ENCODE results near the gene PCCA.
A peak's percentile ranks its signal among the peaks of the same experiment; 100 is the strongest.
"Not testable (repeated sequence)": the region's sequence is repeated elsewhere in the genome, so short reads cannot be mapped to it uniquely, and the experiment has no call there.

The PCCA gene

DNA sequence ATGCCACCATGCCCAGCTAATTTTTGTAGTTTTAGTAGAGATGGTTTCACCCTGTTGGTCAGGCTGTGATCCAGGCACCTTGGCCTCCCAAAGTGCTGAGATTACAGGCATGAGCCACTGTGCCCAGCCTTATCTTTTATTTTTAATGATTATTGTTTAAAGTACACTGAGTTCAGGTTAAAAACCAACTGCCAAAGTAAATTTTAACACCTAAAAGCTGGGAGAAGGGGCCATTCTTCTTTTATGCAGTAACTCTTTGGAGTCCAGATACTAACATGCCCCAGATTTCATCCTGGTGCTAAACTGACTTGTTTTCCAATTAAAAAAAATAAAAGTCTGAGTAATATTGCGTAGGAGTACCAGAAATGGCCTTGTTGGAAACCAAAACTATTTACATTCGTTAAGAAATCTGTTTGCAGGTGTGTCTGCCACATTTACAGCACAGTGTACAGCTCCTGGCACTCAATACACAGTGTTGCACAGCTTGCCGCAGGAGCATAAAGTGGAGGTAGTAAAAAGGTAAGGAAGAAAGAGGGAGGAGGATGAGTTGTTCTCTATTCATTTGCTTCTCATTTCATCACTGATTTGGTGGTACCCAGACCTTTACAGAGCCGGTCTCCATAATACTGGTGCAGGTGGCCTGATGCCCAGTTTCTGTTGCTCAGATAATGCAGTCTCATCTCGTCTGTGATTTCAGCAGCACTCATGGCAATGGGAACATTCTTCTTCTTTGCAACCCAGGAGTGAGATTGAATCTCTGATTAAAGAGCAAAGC lies 108.9 kb downstream of the PCCA start:
- DNase-seq, result no peak

GRCh38 chr13:100203696-100204367 lies 114.9 kb downstream of the PCCA start:
- peak; percentile 74 for DNase-seq

DNA sequence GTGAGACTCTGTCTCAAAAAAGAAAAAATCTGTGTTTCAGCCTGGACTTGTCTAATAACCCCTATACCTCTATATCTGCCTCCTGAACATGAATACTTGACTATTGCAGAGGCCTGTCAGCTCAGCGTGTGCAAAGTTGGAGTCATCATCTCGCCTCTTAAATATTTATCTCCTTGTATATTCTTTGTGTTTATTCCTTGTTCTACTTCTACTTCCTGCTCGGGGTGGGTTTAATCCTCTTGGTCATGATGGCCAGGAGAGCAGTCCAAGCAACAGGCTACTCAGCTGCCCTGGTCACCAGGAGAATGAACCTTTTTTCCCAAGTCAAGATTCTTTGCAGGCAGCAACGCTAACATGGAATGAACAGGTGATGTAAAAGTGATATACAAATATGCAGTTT lies 119.1 kb downstream of the PCCA start:
- no peak for DNase-seq

DNA sequence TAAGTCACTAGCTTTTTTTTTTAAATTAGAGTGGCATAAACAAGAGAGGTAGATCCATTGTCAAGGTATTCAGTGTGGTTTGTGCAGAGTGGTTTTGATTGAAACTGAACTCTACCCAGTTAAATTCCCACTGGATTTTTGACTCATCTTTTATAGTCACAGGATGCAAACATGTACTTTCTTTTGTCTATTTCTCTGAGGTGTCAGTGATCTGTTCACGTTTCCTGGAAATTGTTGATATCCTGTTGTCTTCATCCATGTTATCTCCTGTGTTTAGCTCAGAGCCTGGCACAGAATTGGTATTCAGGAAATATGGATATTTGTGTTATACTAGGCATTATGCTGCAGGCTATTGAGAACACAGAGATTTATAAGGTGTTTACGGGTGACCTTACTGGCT lies 119.7 kb downstream of the PCCA start:
- no peak for DNase-seq

DNA sequence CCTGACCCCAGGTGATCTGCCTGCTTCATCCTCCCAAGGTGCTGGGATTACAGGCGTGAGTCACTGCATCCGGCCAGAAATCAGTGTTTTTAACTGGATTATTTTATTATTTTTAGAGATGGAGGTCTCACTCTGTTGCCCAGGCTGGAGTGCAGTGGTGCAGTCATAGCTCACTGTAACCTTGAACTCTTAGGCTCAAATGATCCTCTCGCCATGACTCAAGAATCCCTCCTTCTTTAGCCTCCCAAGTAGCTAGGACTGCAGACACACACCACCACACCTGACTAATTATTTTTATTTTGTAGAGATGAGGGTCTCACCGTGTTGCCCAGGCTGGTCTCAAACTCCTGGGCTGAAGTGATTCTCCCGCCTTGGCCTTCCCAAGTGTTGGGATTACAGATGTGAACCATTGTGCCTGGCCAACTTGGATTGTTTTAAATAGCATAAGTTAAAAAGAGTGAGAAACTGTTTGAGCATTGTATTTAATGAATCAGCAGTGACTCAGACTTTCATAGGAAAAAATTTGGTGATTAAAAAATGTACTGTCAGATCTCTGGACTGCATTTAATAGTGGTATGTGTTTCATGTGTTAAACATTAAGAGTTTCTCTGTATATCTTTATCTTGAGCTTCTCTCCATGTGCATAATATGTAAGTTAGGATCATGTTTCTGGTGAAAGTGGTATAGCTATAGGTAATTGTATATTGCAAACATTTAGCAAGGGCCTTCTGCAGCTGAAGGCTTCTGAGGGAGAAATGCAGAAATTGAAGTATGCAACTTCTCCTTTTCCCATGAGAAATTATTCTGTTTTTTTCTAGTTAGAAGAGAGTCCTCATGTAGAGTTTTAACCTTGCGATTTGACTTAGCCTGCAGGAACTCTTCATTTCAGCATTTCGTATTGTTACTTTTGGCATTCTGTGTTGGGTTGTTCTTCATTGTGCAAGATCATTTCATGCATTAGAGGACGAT lies 121.2 kb downstream of the PCCA start:
- peak; percentile 75 for DNase-seq

DNA sequence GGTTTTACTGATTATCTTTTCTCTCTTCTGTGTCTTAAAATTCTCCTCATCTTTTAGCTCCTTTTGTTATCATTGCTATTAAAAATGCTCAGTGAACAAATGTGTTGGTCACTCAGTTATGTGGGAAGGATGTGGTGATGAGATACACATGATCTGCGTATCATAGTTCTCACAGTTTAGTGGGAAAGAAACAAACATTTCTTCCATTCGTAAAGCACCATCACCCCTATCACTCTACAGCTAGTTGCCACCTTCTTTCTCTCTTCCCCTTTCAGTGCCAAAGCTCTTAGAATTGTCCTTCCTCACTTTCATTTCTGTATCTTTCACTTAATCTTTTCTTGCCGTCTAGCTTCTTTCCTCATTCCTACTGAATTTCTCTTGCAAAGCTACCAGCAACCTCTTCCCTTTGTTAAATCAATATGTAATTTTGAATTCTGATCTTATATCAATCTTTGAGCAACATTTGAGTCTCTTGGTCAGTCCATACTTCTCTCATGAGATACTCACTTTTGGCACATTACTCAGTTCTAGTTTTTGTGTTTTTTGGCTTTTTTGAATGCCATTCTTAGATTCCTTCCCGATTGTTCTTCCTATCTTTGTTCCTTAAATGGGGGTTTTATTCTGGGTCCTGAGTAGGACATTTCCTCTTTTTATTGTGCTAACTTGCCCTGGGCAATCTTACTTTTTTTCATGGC lies 122.3 kb downstream of the PCCA start:
- peak; percentile 46 for DNase-seq

DNA sequence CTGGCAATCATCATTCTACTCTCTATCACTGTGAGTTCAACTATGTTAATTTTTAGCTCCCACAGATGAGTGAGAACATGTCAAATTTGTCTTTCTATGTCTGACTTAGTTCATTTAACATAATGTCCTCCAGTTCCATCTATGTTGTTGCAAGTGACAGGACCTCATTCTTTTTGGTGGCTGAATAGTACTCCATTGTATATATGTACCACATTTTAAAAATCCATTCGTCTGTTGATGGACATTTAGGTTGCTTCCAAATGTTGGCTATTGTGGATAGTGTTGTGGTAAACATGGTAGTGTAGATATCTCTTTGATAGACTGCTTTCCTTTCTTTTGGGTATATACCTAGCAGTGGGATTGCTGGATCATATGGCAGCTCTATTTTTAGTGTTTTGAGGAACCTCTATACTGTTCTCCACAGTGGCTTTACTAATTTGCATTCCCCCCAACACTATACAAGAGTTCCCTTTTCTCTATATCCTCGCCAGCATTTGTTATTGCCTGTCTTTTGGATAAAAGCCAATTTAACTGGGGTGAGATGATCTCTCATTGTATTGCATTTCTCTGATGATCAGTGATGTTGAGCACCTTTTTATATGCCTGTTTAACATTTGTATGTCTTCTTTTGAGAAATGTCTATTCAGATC lies 124.1 kb downstream of the PCCA start:
- DNase-seq, result no peak

GRCh38 chr13:100213576-100213975 lies 124.7 kb downstream of the PCCA start:
- peak; percentile 22 for DNase-seq

DNA sequence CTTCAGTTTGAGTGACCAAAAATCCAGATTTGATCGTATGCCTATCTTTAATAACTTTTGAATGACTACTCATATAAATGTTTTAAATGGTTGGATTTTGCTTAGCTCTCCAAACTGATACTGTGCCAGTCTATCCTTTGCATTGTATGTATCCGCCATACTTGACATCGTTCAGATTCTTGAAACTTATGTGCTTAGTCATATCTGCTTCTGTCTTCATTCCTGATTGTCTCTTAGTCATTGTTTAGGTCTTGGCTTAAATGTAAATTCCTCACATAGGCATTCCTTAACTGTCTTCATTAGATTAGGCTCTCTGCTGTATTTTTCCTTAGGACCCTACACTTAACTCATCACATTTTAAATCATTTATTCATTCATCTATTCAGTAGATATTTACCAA lies 126.0 kb downstream of the PCCA start:
- DNase-seq, result peak; percentile 90

DNA sequence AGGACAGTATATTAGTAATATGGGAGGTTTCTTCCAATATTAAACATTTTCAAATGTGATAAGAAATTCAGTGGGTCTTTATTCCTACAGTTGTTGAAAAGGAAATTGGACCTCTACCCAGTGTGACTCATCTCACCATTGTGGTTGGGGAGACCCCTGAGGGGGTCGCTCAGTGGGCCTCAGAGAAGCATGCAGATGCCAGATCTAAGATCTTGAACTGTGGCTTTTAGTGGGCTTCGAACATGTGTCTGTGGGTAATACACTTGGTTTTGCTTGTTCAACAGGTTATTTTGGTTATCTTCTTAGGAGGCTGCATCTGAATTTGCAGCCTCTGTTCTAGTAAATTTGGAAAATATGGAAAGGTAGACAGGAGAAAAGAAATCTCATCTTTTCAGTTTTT lies 132.3 kb downstream of the PCCA start:
- DNase-seq, result no peak

- DNase-seq, result not testable (repeated sequence)
Measured at GRCh38 chr13:100223966-100224530, 135.2 kb downstream of the PCCA start.

GRCh38 chr13:100229603-100230002 lies 140.7 kb downstream of the PCCA start:
- no peak for DNase-seq

DNA sequence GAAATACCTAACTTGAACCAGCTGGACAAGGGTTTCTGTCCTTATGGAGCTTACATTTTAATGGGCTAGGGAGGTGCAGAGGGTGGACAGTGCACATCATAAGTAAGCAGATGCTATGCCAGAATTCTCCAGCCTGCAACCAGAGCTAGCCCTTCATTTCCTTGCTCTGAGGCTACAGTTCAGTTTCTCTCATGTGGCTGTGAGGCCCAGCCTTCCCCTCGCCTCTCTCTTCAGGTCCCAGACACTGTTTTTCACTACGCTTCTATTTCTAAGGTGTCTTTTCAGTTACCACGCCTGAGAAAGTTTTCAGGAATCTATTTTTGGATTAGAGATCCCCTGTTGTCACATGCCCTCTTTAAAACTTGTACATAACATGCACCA lies 141.9 kb downstream of the PCCA start:
- DNase-seq, result no peak

GRCh38 chr13:100231176-100231575 lies 142.3 kb downstream of the PCCA start:
- no peak for DNase-seq

GRCh38 chr13:100234006-100234405 lies 145.1 kb downstream of the PCCA start:
- DNase-seq, result no peak

DNA sequence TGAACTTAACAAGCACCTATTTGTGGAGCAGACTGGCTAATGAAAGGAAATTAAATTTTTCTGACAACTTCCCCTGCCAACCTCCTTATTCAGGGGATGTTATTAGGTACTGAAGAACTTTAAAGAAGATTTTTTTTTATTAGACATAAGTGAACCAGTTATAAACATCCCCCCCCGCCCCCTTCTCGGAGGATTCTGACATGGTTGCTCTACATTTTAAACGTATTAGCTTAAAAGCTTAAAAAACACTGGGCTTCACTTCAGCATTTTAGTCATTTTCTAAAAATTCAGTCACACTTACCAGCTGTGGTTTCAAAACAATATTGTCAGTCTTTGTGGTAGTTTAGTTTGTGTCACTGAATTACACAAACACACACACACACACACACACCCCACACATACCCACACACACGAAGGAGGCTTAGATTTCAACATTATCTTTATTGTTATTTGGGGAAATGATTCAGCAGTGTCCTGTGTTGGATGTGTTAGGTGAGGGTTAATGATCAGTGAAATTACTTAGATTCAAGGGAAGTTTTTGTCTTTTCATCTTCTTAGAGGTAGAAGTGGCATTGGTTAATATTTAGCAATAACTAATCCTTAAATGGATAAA lies 145.7 kb downstream of the PCCA start:
- DNase-seq, result peak; percentile 12

DNA sequence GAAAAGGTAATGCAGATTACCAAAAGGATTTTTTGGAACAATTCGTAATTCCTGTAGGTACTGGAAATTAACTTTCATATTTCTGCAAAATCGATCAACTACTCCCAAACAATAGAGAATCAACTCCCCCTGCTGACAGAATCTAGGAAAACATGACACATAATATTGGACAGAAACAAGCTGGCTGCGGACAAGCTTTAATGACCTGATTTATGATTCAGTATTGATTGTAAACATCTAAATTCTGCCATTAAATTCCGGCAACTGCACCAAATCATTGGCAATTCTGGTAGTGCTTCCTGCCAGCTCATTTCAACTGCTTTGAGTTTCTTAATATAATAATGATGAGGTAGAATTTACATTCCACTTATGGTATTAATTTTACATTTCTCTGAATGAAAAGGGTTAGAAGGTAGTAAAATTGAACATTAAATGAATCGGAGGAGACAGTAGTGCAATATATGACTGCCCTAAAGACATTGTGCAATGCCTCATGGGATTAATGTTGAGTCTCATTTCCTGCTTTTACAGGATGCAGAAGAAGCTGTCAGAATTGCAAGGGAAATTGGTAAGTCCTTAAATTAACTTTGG lies 146.5 kb downstream of the PCCA start:
- peak; percentile 57 for DNase-seq

- no peak for DNase-seq
Measured at GRCh38 chr13:100240109-100240779, 151.4 kb downstream of the PCCA start.

GRCh38 chr13:100244431-100244830 lies 155.5 kb downstream of the PCCA start:
- no peak for DNase-seq

- no peak for DNase-seq
Measured at GRCh38 chr13:100245104-100245503, 156.2 kb downstream of the PCCA start.

All from EL (cell line).